ENCODE results near the gene LRRC8A.

LRRC8A gene

DNA sequence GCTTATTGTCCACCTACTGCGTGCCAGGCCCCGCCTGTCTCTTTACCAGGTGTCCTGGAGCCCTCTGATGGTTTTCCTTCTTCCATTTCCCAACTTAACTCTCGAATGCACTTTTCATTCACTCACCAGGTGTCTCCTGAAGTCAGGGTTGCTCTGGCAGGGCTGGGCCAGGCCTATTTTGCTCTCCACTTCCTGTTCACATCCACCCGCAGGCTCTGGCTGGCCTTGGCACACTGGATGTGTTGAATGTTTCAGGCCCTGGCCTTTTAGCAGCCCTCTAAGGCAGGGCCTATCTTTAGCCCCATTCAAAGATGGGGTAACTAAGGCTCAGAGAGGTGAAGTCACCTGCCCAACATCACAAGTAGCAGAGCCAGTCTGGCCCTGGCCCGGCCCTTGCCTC is 16.4 kb downstream of the LRRC8A start:
- DNase-seq, result no peak
- H3K27me3 Mint-ChIP-seq (ENCODE audit: low read depth, poor library complexity), result no peaks in the 10 kb centered on the region
- peaks cover 22% of the 10 kb centered on the region for H3K4me1 Mint-ChIP-seq
- no peaks in the 10 kb centered on the region for H3K9me3 Mint-ChIP-seq
- TF ChIP-seq CTCF (IDR thresholded peaks at IDR 0.05), result no peak
- H3K4me3 Mint-ChIP-seq, result no peak overlapping the region
- peak overlapping the region; percentile 66 for H3K27ac Mint-ChIP-seq
- peaks cover 11% of the 10 kb centered on the region for H3K36me3 Mint-ChIP-seq (ENCODE audit: low read depth)

GRCh38 chr9:128898845-128899565 is 17.1 kb downstream of the LRRC8A start:
- peaks cover 22% of the 10 kb centered on the region for H3K4me1 Mint-ChIP-seq
- no peak for TF ChIP-seq CTCF (IDR thresholded peaks at IDR 0.05)
- no peak for DNase-seq
- peaks cover 9% of the 10 kb centered on the region for H3K36me3 Mint-ChIP-seq (ENCODE audit: low read depth)
- no peaks in the 10 kb centered on the region for H3K9me3 Mint-ChIP-seq
- H3K4me3 Mint-ChIP-seq, result no peak overlapping the region
- H3K27me3 Mint-ChIP-seq (ENCODE audit: low read depth, poor library complexity), result no peaks in the 10 kb centered on the region
- peak overlapping the region; percentile 89 for H3K27ac Mint-ChIP-seq

DNA sequence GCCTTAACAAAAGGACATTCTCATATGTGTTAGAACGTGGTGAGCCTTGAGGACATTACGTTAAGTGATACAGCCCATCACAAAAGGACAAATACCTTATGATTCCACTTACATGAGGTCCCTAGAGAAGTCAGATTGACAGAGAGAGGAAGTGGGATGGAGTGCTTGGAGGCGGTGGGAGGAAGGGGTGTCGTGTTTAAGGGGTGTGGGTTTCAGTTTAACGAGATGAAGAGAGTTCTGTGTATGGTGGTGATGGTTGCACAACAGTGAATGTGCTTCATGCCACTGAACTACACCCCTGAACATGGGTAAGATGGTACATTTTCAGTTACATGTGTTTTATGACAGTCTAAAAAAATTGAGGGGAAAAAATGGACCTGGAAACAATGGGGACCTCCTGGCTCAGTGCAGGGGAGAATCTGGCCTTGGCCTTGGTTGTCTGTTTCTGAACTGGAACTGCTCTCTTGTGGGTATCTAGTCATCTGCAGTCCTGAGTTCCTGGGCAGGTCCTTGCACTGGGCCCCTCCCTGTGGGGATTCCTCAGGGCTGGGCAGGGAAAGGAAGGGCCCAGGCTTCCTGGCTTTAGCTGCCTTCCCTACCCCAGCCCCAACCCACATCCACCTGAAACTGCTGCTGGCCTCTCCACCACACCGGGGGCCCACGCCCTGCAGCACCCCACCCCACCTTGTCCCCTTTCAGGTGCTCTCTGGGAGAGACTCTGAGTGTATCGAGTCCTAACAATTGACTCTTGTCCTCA is 17.8 kb downstream of the LRRC8A start:
- DNase-seq, result no peak
- TF ChIP-seq CTCF (IDR thresholded peaks at IDR 0.05), result no peak
- H3K4me1 Mint-ChIP-seq, result peaks cover 22% of the 10 kb centered on the region
- no peak overlapping the region for H3K4me3 Mint-ChIP-seq
- peaks cover 8% of the 10 kb centered on the region for H3K36me3 Mint-ChIP-seq (ENCODE audit: low read depth)
- H3K27ac Mint-ChIP-seq, result peak overlapping the region; percentile 89
- H3K9me3 Mint-ChIP-seq, result no peaks in the 10 kb centered on the region
- H3K27me3 Mint-ChIP-seq (ENCODE audit: low read depth, poor library complexity), result no peaks in the 10 kb centered on the region

DNA sequence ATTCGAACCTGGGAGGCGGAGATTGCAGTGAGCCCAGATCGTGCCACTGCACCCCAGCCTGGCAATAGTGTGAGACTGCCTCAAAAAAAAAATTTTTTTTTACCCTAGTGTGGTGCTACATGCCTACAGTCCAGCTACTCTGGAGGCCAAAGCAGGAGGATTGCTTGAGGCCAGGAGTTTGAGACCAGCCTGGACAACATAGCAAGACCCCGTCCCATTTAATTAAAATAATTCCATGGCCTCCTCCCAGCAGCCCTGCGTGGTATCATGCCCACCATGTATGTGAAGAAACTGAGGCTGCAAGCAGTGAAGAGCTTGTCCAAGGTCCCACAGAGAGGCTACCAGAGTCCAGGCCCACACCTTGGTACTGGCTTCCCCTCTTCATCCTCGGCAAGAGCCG is 19.4 kb downstream of the LRRC8A start:
- Mint-ChIP-seq H3K27me3 (ENCODE audit: low read depth, poor library complexity) (no peaks in the 10 kb centered on the region), H3K4me1 (peaks cover 17% of the 10 kb centered on the region), H3K9me3 (no peaks in the 10 kb centered on the region), H3K27ac (no peak overlapping the region), H3K36me3 (ENCODE audit: low read depth) (peaks cover 4% of the 10 kb centered on the region), H3K4me3 (no peak overlapping the region)
- no peak for TF ChIP-seq CTCF (IDR thresholded peaks at IDR 0.05)
- no peak for DNase-seq

DNA sequence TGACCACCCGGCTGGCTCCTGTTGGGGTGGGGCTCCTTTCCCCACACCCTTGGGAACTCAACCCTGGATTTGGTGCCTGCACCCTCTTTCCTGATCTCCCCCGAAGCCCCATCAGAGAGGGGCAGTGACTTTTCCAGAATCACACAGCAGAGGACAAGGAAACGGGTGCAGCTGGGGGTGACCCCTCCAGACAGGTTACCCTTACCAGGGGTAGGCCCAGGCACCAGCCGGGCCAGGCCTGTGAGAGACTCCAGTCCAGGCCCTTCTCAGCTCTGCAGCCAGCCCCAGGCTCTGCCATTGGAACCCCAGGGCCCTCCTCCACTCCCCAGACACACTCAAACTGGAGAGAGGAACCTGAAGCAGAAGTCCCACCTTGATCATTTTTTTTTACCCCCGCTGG is 19.9 kb downstream of the LRRC8A start:
- no peaks in the 10 kb centered on the region for H3K9me3 Mint-ChIP-seq

More for the DNA sequence above, 19.9 kb downstream of the LRRC8A start:
- Mint-ChIP-seq H3K4me3 (no peak overlapping the region), H3K4me1 (peaks cover 17% of the 10 kb centered on the region), H3K36me3 (ENCODE audit: low read depth) (peaks cover 4% of the 10 kb centered on the region), H3K27me3 (ENCODE audit: low read depth, poor library complexity) (no peaks in the 10 kb centered on the region), H3K27ac (no peak overlapping the region)
- no peak for DNase-seq
- no peak for TF ChIP-seq CTCF (IDR thresholded peaks at IDR 0.05)

Data from nephron progenitor cell (in vitro differentiated cells).